GM18507 (cell line): Measurements from ENCODE around the gene R3HDM4.
A peak's percentile ranks its signal among the peaks of the same experiment; 100 is the strongest.

Experiments
- DNase-seq: peaks from one replicate; pipeline ENCODE4 v3.0.0; 2011; ENCODE audit warnings: low read depth; ENCODE audit not compliant: insufficient read length; ENCODE audit errors: extremely low spot score
- FAIRE-seq: peaks from 2 replicates; lab custom pipeline; 2011; peaks lifted over from hg19 to GRCh38; lab: Jason Lieb, UNC

R3HDM4 gene

GRCh38 chr19:947707-948539 is 34.9 kb upstream of the R3HDM4 start:
- FAIRE-seq (peak; percentile 99), DNase-seq (peak; percentile 75)

DNA sequence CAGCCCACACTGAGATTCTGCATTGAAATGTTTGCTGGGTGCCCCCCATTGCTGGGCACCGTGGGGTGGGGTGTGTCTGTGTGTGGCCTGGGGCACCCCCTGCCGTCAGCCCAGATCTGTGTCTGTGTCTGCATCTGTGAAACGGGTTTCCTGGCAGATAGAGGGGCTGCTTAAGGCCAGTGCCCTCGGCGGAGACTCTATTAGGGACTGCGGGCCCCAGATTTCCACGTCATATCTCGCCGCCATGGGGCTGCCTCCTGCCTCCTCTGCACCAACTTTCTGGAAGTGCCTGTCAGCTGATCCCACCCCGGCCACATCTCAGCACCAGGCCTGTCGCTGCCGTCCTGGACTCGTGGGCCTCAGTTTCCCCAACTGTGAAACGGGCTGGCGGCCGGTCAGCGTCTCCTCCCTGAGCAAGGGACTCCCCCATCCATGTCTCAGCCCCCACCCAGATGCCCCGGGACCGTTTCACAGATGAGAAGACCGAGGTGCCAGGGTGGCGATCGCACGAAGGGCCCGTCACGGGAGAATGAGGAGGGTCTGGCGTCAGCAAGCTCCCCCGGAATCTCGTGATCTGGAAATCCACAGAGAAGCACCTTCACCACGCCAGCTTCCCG is 34.2 kb upstream of the R3HDM4 start:
- DNase-seq (no peak), FAIRE-seq (no peak)

DNA sequence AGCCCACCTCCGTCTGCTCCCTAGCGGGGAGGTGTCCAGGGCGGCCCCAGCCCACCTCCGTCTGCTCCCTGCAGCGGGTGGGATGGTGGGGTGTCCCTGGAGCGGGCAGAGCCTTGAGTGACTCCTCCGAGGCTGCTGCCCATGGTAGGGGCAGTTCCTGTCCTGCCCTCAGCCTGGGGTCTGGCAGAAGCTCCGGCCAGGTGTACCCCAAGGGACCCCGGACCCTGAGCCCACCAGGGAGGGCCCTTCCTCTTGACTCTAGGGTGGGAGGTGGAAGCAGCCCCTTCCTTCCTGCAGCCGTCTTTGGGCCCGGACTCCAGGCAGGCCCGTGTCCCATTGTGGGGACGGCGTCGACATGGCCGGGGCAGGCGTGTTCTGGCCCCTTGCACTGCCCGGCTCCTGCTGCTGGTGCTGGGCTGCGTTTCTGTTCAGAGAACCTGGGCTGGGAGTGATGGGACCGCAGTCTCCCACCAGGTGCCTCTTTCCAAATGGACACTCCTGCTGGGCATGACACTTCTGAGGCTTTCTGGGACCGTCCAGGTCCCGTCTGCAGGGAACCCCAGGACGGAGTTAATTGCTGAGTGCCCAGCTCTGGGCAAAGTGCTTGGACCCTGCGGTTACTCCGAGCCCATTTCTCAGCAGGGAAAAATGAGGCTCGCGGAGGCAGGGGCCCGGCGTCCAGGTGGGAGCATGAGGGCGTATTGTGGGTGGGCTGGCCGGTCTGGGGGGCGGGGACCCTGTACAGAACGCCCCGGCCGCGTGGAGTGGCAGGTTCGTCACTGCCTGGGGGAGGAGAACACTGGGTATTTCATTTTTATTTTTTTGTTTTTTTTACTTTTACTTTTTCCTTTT is 32.6 kb upstream of the R3HDM4 start:
- FAIRE-seq (no peak), DNase-seq (no peak)

GRCh38 chr19:944663-945241 is 31.7 kb upstream of the R3HDM4 start:
- DNase-seq: no peak
- no peak for FAIRE-seq

DNA sequence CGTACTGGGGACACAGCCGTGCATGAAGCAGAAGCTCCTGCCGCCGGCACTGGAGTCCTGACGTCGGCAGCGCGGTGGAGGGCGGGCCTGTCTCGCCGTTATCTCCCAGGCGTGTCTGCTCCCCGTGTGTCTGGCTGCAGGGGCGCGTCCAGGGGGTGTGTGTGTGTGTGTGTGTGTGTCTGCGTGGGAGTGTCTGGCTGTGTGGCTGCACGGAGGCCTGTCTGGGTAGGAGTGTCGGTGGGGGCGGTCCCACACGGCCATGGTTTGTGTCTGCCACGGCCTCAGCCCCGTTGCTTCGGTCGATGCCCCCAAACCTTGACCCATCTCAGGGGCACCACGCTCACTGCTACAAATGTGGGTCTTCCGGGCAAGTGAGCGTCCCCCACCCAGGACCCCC is 31.1 kb upstream of the R3HDM4 start:
- no peak for FAIRE-seq
- no peak for DNase-seq

DNA sequence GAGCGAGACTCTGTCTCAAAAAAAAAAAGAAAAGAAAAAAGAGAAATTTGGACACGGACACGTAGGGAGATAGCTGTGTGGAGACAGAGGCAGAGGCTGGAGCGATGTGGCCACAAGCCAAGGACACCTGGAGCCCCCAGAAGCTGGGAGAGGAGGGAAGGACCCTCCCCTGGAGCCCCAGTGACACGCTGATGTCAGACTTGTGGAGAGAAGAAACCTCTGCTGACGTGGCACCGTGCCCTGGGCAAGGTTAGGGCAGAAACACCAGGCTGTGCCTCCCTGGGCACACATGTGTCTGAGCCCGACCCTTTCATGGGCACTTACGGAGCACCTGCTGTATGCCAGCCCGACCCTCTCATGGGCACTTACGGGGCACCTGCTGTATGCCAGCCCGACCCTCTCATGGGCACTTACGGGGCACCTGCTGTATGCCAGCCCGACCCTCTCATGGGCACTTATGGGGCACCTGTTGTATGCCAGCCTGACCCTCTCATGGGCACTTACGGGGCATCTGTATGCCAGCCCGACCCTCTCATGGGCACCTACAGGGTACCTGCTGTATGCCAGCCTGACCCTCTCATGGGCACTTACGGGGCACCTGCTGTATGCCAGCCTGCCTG is 30.6 kb upstream of the R3HDM4 start:
- DNase-seq (no peak), FAIRE-seq (no peak)

DNA sequence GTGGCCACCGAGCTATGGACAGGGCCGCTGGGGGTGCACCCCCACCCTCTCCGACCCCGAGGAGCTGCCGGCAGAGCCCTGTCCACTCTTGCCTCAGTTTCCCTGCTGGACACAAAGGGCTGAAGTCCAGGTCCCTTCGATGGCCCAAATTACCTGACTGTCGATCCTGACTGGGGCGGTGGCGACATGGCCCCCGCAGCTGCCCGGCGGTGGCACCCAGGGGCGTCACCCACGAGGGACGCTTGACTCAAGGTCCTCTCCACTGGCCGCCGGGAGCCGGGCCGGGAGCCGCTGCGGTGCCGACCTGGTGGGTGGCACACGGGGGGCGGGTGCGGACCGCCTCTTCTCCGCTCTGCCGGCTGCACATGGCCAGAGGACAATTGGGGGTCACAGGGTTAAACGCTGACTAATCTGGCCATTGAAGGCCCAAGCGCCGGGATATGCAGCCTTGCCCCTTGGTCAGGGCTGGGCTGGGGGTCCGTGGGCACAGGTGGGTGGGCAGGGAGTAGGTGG is 29.2 kb upstream of the R3HDM4 start:
- no peak for DNase-seq
- FAIRE-seq: no peak

GRCh38 chr19:941292-942132 is 28.5 kb upstream of the R3HDM4 start:
- DNase-seq (no peak), FAIRE-seq (no peak)

DNA sequence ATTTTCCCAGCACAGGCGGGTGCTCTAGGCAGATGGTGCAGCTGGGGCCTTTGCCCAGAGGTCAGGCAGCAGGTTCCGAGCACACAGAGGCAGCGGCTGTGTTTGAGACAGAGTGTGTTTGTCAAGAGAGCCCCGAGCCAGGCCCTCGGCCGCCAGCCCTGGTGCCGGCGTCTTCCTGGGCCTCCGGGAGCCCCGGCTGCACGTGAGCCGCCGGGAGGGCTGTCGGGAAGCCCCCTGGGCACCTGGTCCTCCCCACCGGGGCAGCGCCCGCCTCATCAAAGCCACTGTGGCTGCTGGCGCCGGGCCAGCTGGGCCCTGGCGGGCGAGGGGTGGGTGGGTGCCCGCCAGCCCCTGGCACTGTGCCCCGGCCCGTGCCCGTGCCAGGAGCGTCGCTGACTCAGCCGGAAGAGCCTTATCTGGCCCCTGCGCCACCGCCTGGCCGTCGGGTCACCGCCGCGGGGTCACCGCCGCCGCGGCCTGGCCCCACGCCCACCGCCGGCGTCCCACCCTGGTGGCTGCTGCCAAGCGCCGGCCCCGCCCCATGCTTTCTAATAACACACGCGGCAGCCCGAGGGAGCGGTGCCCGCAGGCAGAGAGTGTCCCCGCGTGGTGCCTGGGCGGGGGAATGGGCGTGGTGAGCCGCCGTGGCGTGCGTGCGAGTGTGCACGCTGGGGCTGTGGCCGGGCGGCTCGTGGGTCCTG is 27.7 kb upstream of the R3HDM4 start:
- DNase-seq (no peak), FAIRE-seq (peak; percentile 59)

DNA sequence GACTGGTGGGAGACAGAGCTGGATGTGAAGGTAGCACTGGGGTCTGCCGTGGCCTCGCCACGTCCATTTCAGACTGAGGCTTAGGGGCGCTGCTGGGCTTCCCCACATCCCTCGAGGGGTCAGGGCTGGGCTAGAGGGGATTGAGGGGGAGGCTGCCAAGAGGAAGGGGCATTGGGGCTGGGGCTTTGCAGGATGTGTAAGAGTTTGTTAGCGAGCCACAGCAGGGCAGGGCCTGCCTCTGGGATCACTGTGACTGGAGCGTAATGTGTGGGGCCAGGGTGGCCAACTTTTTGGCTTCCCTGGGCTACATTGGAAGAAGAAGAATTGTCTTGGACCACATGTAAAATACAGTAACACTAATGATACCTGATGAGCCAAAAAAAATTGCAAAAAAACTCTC is 26.9 kb upstream of the R3HDM4 start:
- FAIRE-seq (no peak), DNase-seq (no peak)

DNA sequence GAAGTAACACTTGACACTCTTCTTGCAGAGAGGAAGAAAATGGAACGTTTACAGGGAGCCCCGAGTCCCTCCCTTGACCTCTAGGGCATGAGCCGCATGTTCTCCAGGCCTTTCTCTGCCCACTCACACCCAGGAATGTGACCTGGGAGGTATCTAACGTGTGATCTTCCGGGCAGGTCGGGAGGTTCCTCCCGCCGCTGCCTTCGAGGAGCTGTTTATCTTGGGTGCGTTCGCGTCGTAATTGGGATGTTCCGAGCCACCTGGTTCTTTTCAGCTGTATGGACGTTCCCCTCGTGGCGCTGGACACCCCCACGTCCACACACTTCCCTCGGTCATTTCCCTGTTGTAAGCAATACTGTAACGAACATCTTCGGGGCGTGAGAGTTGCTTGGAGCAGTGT is 26.4 kb upstream of the R3HDM4 start:
- no peak for FAIRE-seq
- DNase-seq: no peak

DNA sequence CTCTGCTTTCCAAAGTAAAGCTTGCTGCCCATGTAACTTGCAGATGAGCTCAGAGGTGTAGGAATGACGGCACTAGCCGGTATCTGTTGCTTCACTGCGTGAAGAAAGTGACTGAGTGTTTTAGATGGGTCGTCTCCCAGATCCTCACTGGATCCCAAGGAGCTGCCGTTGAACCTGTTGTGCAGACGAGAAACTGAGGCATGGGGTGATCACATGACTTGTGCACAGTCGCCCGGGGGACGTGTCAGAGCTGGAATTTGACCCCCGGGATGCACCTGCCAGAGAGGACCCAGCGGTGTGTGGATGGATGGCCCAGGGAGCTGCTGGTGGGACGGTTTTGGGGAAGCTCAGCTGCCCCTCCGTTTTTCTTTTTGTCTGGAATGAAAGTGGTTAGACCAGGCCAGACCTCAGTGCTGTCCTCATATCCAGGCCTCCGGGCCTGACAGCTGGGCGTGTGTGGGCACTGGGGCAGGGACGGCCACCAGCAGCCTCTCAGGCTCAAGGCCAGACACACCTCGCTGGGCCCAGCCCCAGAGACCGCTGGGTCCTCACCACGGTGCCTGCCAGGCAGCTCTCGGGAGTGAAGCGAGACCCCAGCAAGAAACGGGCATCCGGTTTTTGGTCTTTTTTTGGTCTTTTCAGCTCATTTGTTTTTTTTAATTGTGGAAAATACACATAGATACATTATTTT is 25.4 kb upstream of the R3HDM4 start:
- FAIRE-seq: no peak
- DNase-seq: no peak

- FAIRE-seq (peak; percentile 71), DNase-seq (no peak)
These were observed 24.3 kb upstream of the R3HDM4 start for GRCh38 chr19:937259-937694.

- no peak for FAIRE-seq
These were observed 23.1 kb upstream of the R3HDM4 start for GRCh38 chr19:936175-936546.

DNA sequence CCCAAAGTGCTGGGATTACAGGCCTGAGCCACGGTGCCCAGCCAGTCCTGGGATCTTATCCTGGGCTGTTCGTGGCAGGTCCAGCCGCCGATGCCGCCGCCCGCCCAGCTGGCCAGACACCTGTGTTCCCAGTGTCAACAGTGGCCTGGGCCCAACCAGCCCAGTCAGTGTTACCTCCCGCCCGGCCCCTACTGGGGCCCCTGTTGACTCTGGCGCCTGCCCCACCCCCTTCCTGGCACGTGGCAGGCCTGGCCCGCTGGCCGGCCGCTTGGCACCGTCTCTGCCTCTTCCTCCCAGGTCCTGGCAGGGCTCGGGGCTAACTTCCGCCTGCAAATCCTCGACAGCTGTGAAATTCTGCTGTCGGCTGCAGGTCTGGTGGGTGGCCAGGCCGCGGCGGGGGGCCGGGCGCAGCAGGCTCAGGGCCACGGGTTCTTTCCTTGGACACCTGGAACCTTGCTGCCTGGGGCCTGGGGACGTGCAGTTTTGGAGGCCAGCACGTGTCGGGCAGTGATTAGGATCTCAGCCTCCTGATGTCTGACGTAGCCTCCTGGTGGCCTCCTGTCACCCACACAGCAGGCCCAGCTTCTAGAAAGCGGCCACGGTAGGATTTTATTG is 22.0 kb upstream of the R3HDM4 start:
- DNase-seq: no peak
- FAIRE-seq: no peak

More at GRCh38 chr19:936175-936546, 23.1 kb upstream of the R3HDM4 start:
- DNase-seq: no peak

GRCh38 chr19:934197-934840 is 21.3 kb upstream of the R3HDM4 start:
- FAIRE-seq: no peak

GRCh38 chr19:933553-933882 is 20.5 kb upstream of the R3HDM4 start:
- FAIRE-seq: no peak
- no peak for DNase-seq

More at GRCh38 chr19:934197-934840, 21.3 kb upstream of the R3HDM4 start:
- DNase-seq: no peak
